HCT116 (cell line): ENCODE results near the gene PFKM. TPM values are rescaled to one million over a fixed set of nuclear protein-coding genes. Genes with fewer than 3 reads are reported as not detected.

ENCODE experiments used
- ATAC-seq: fragments of 200-7000 bp; cut with Tn5 transposase; 2 replicates; pipeline ENCODE4 v1.9.1; 2020; ENCODE audit warnings: mild to moderate bottlenecking, moderate library complexity
- BruUV-seq: library from RNA; stranded (reverse); fragments of 400-500 nt; replicated peaks from 2 replicates; lab custom pipeline; 2021; lab: Mats Ljungman, UMichigan
- CTCF ChIA-PET: fragments of 300-600 bp; sonication (Branson Sonifier 250); formaldehyde crosslinking; loops from one replicate; lab custom pipeline; 2021; ENCODE audit warnings: antibody characterized with exemption; lab: Charles Lee
- POLR2A ChIA-PET: fragments of 300-600, 350-600 bp; sonication (Branson Sonifier 250); formaldehyde crosslinking; loops from one replicate; lab custom pipeline; 2021; ENCODE audit warnings: antibody characterized with exemption; lab: Charles Lee
- RAD21 ChIA-PET, 2 experiments: fragments of 300-600 bp; sonication (Branson Sonifier 250); formaldehyde crosslinking; loops; one replicate each; lab custom pipeline; 2023; ENCODE audit warnings: low total read pairs in 2 of 2; ENCODE audit not compliant: uncharacterized antibody in 2 of 2, unreplicated experiment in 2 of 2, low non-redundant PET in 1 of 2; lab: Charles Lee
- DNase-seq: peaks from one replicate; pipeline ENCODE4 v3.0.0-alpha.2; 2010; ENCODE audit warnings: low read depth, low spot score
- H2AFZ ChIP-seq: fragments of 200-600 bp; shearing (Covaris generic), sonication (generic); 2 replicates; pipeline ENCODE4 v1.6.1; 2017; ENCODE audit warnings: low read depth, mixed run types, mixed read lengths, antibody characterized with exemption, low read length; ENCODE audit not compliant: poor library complexity, severe bottlenecking
- H3K27ac ChIP-seq: 2 replicates; pipeline ENCODE4 v1.5.1; 2012; ENCODE audit warnings: low read depth, low read length
- H3K27me3 ChIP-seq: fragments of 200-600 bp; sonication (generic); 2 replicates; pipeline ENCODE4 v1.6.1; 2016; ENCODE audit warnings: mixed run types, low read length, mixed read lengths; ENCODE audit not compliant: insufficient read depth
- H3K36me3 ChIP-seq, 2 experiments: fragments of 200-500 bp in 1 of 2; fragments of 200-600 bp in 1 of 2; sonication (Bioruptor generic) in 1 of 2; sonication (generic) in 1 of 2; 2 replicates each; pipeline versions ENCODE4 v1.5.1 to v1.6.1; 2014 to 2016; ENCODE audit warnings: low read length in 2 of 2, inconsistent platforms in 1 of 2, mixed read lengths in 1 of 2, mixed run types in 1 of 2; ENCODE audit not compliant: insufficient read depth in 2 of 2, control insufficient read depth in 1 of 2
- H3K4me1 ChIP-seq, 2 experiments: fragments of 200-600 bp in 1 of 2; sonication (generic) in 1 of 2; 2 replicates each; pipeline versions ENCODE4 v1.5.1 to v1.6.1; 2012 to 2017; ENCODE audit warnings: low read length in 2 of 2, inconsistent platforms in 1 of 2, mild to moderate bottlenecking in 1 of 2, mixed read lengths in 1 of 2, mixed run types in 1 of 2, moderate library complexity in 1 of 2; ENCODE audit not compliant: insufficient read depth in 2 of 2, control insufficient read depth in 1 of 2
- H3K4me2 ChIP-seq: fragments of 200-600 bp; sonication (generic); 2 replicates; pipeline ENCODE4 v1.6.1; 2017; ENCODE audit warnings: mixed run types, low read length, mixed read lengths
- H3K4me3 ChIP-seq, 2 experiments: fragments of 200-600 bp in 1 of 2; sonication (generic) in 1 of 2; replicated peaks in 1 of 2; 2 replicates each; pipeline ENCODE4 v1.5.1; 2011 to 2016; ENCODE audit warnings: low read length in 2 of 2, control low read depth in 1 of 2, low read depth in 1 of 2, mild to moderate bottlenecking in 1 of 2, mixed read lengths in 1 of 2, mixed run types in 1 of 2
- H3K79me2 ChIP-seq: fragments of 200-600 bp; sonication (generic); 2 replicates; pipeline ENCODE4 v1.6.1; 2017; ENCODE audit warnings: mild to moderate bottlenecking, mixed run types, low read length, moderate library complexity, mixed read lengths; ENCODE audit not compliant: insufficient read depth
- H3K9ac ChIP-seq: fragments of 200-600 bp; sonication (generic); 2 replicates; pipeline ENCODE4 v1.6.1; 2016; ENCODE audit warnings: low read length, mixed read lengths
- H3K9me2 ChIP-seq: fragments of 200-600 bp; sonication (generic), shearing (Covaris generic); 2 replicates; pipeline ENCODE4 v1.6.1; 2017; ENCODE audit warnings: mixed run types, mild to moderate bottlenecking, moderate library complexity; ENCODE audit not compliant: insufficient read depth
- H3K9me3 ChIP-seq, 2 experiments: fragments of 200-500 bp in 1 of 2; fragments of 200-600 bp in 1 of 2; sonication (Bioruptor generic) in 1 of 2; sonication (generic) in 1 of 2; 2 replicates each; pipeline ENCODE4 v1.6.1; 2014 to 2017; ENCODE audit warnings: low read length in 2 of 2, mixed read lengths in 2 of 2, inconsistent platforms in 1 of 2, low read depth in 1 of 2, mild to moderate bottlenecking in 1 of 2, mixed run types in 1 of 2, moderate library complexity in 1 of 2; ENCODE audit not compliant: control insufficient read depth in 1 of 2, insufficient read depth in 1 of 2
- H4K20me1 ChIP-seq: fragments of 200-600 bp; sonication (generic), shearing (Covaris generic); 2 replicates; pipeline ENCODE4 v1.6.1; 2017; ENCODE audit warnings: mixed run types, mild to moderate bottlenecking, moderate library complexity; ENCODE audit not compliant: insufficient read depth
- CBX3 ChIP-seq: IDR thresholded peaks from 2 replicates; pipeline ENCODE4 v1.6.1; 2012; ENCODE audit warnings: low read depth
- CEBPB ChIP-seq: IDR thresholded peaks from 2 replicates; pipeline ENCODE4 v1.6.1; 2012; ENCODE audit warnings: low read depth
- CTCF ChIP-seq, 3 experiments: fragments of 200-600 bp in 1 of 3; sonication (generic) in 1 of 3; IDR thresholded peaks in 2 of 3; conservative IDR thresholded peaks in 1 of 3; 2 replicates each; pipeline ENCODE4 v1.5.1; 2012 to 2017; ENCODE audit warnings: low read depth in 2 of 3, low read length in 2 of 3, antibody characterized with exemption in 1 of 3, borderline replicate concordance in 1 of 3, control low read depth in 1 of 3, mild to moderate bottlenecking in 1 of 3, mixed read lengths in 1 of 3, mixed run types in 1 of 3, moderate library complexity in 1 of 3; ENCODE audit not compliant: insufficient read depth in 1 of 3
- EGR1 ChIP-seq: IDR thresholded peaks from 2 replicates; pipeline ENCODE4 v1.6.1; 2012; ENCODE audit warnings: low read depth
- EZH2 ChIP-seq: fragments of 200-600 bp; sonication (generic); IDR thresholded peaks from 2 replicates; pipeline ENCODE4 v1.6.1; 2017; ENCODE audit warnings: antibody characterized with exemption, mixed run types
- FOSL1 ChIP-seq: IDR thresholded peaks from 2 replicates; pipeline ENCODE4 v1.6.1; 2012; ENCODE audit warnings: low read depth
- MAX ChIP-seq: IDR thresholded peaks from 2 replicates; pipeline ENCODE4 v1.6.1; 2012
- POLR2A ChIP-seq: IDR thresholded peaks from 2 replicates; pipeline ENCODE4 v1.7.0; 2011; ENCODE audit warnings: borderline replicate concordance; ENCODE audit not compliant: insufficient read depth, insufficient read length; ENCODE audit errors: extremely low read depth
- POLR2AphosphoS5 ChIP-seq: IDR thresholded peaks from 2 replicates; pipeline ENCODE4 v1.6.1; 2011; ENCODE audit warnings: mild to moderate bottlenecking, low read depth, low read length, moderate library complexity
- REST ChIP-seq: IDR thresholded peaks from 2 replicates; pipeline ENCODE4 v1.6.1; 2012; ENCODE audit warnings: low read depth
- SP1 ChIP-seq: IDR thresholded peaks from 2 replicates; pipeline ENCODE4 v1.6.1; 2012; ENCODE audit warnings: low read depth
- SRF ChIP-seq: IDR thresholded peaks from 2 replicates; pipeline ENCODE4 v1.6.1; 2012; ENCODE audit warnings: low read depth
- TCF7L2 ChIP-seq: IDR thresholded peaks from 2 replicates; pipeline ENCODE4 v1.7.0; 2011; ENCODE audit warnings: borderline replicate concordance, inconsistent platforms; ENCODE audit not compliant: insufficient read depth, insufficient read length; ENCODE audit errors: extremely low read depth
- YY1 ChIP-seq: IDR thresholded peaks from 2 replicates; pipeline ENCODE4 v1.6.1; 2011; ENCODE audit warnings: low read length, low read depth, moderate library complexity, mild to moderate bottlenecking; ENCODE audit not compliant: insufficient replicate concordance; ENCODE audit errors: extremely low read depth
- ZBTB33 ChIP-seq: IDR thresholded peaks from 2 replicates; pipeline ENCODE4 v1.6.1; 2011; ENCODE audit warnings: mild to moderate bottlenecking, low read length, moderate library complexity; ENCODE audit not compliant: insufficient replicate concordance; ENCODE audit errors: extremely low read depth
- ZFX ChIP-seq: fragments of 450-650 bp; IDR thresholded peaks from 2 replicates; pipeline ENCODE4 v1.6.1; 2017
- ZNF274 ChIP-seq: fragments of 200-500 bp; sonication (Bioruptor generic); IDR thresholded peaks from 2 replicates; pipeline ENCODE4 v1.6.1; 2014; ENCODE audit warnings: mild to moderate bottlenecking, low read depth, low read length, inconsistent platforms
- intact Hi-C: fragments of 100-400 bp; cut with micrococcal nuclease; formaldehyde crosslinking; loops from 2 replicates; pipeline ENCODE4 v1.10.0; 2022
- total RNA-seq: library from RNA; stranded (reverse); gene quantifications from one replicate; pipeline ENCODE4 v1.2.1, GENCODE V29; 2021; ENCODE audit not compliant: unreplicated experiment

PFKM gene
- total RNA-seq, 1 experiment from 2014 or later = 144 TPM

- no peaks in the 10 kb centered on the region for H3K27me3 ChIP-seq
- ChIA-PET RAD21 (no interaction called here), POLR2A (no interaction called here), CTCF (interaction anchor here (1.0 kb wide), 1 partner anchor 256 kb away, joined by 4 read pairs; the partner anchor contains the start of gene VDR)
- no peak overlapping the region for H3K27ac ChIP-seq
- no peaks in the 10 kb centered on the region for H4K20me1 ChIP-seq
- no peak overlapping the region for H3K4me2 ChIP-seq
- no peak for DNase-seq
- H3K36me3 ChIP-seq = no peaks in the 10 kb centered on the region
- no peaks in the 10 kb centered on the region for H3K9me3 ChIP-seq
- no peak for ATAC-seq
- no peak overlapping the region for H3K4me3 ChIP-seq
- no TSS peak for BruUV-seq
- 0 out of 2 replicates have a peak, but pooled peaks cover 4% of the 10 kb centered on the region for H3K79me2 ChIP-seq
- H3K4me1 ChIP-seq = peaks cover 8% of the 10 kb centered on the region in 2 experiments
- intact Hi-C loops = loop anchor here (10.0 kb wide), 2 partner anchors 216 to 446 kb away; no protein-coding TSS in a partner anchor
- H2AFZ ChIP-seq = no peak overlapping the region
- H3K9me2 ChIP-seq = no peaks in the 10 kb centered on the region
- no peak for TF ChIP-seq EGR1
- TF ChIP-seq TCF7L2 = no peak
- no peak for TF ChIP-seq SP1
- no peak for TF ChIP-seq REST
- TF ChIP-seq ZFX = no peak
- TF ChIP-seq FOSL1 = no peak
- no peak for TF ChIP-seq MAX
- no peak for TF ChIP-seq CTCF (IDR thresholded peaks at IDR 0.05 in 2 of 3, conservative IDR thresholded peaks at IDR 0.05 in 1 of 3; ENCODE audit: borderline replicate concordance in 1 of 3, insufficient read depth in 1 of 3, low read depth in 2 of 3, low read length in 2 of 3)
- no peak for TF ChIP-seq POLR2A
- TF ChIP-seq CEBPB = no peak
- TF ChIP-seq YY1 = no peak
- TF ChIP-seq CBX3 = no peak
- no peak for TF ChIP-seq ZNF274
- no peak for TF ChIP-seq ZBTB33
- TF ChIP-seq EZH2 = no peak
- no peak for TF ChIP-seq POLR2AphosphoS5
- no peak for TF ChIP-seq SRF
- H3K9ac ChIP-seq = no peak overlapping the region
Observed at GRCh38 chr12:48160807-48161206, 41.6 kb downstream of the PFKM start.
